Kidney glomerular epithelial cell (primary cell): ENCODE results near the gene OR6Y1.

Experiments used
- DNase-seq: peaks from one replicate; lab custom pipeline; 2025; lab: John Stamatoyannopoulos, UW

The OR6Y1 gene, protein sequence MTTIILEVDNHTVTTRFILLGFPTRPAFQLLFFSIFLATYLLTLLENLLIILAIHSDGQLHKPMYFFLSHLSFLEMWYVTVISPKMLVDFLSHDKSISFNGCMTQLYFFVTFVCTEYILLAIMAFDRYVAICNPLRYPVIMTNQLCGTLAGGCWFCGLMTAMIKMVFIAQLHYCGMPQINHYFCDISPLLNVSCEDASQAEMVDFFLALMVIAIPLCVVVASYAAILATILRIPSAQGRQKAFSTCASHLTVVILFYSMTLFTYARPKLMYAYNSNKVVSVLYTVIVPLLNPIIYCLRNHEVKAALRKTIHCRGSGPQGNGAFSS

DNA sequence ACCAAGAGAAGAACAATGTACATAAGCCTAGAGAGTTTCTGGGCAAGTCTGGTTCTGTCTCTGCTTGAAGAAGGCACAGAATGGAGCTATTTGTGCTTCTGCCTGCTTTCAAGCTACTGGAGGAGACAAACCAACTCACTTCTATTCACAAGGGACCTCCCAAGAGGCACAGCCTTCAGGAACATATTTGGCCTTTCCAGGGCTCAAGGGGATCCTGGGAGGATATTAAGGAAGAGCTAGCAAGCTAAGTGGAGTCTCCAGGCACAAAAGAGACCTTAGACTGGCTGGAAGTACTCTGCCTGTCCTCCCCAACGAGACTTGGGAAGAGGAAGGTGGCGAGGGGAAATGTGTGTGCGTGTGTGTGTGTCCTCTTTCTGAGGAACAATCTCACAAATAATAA is at the start of gene OR6Y1:
Gene OR6Y1, minus strand, starts transcription at position 54 of the 400 bp plus-strand sequence. CDS start 6,300 bp downstream, outside the sequence.
- no peak for DNase-seq

DNA sequence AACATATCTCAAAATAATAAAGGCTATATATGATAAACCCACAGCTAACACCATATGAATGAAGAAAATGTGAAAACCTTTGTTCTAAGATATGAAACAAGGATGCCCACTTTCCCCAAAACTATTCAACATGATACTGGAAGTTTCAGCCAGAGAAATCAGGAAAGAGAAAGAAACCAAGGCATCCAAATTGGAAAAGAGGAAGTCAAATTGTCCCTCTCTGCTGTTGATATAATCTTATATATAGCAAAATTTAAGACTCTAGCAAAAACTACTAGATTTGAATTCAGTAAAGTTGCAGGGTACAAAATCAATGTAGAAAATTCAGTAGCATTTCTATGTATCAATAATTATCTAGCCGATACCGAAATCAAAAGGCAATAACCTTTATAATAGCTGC is 46.5 kb upstream of the OR6Y1 start:
- no peak for DNase-seq

DNA sequence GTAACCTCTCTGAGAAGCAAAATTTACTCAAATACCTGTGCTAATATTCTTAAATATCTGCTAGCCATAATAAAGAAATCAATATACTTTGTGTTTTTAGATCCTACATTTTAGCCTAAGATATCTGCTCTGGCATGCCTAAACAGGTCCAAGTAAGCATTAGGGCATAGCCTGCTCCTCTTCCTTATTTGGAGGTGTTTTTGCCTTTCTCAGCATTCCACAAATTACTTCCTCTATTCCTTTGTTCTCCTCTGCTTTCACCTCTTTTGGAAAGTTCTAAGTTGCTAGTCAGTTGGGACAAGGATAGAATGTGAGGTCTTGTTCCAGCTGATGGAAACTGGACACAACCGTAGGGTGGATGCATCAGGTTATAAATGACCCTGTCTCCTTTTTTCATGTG is 32.7 kb upstream of the OR6Y1 start:
- DNase-seq: no peak

DNA sequence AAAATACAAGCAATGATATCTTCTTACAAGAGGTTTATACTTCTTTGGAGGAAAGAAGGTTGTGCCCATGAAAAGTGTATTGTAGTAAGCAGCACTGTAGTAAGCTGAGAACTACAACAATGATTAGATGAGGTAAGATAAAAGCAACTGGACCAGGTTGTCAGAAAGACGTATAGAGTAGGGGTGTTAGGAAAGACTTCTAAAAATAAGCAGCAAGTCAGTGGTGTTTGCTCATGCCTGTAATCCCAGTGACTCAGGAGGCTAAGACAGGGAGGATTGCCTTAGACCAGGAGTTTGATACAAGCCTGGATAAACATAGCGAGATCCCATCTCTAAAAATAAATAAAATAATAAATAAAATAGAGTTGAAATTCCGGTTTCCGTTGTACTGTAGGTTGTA is 29.8 kb upstream of the OR6Y1 start:
- no peak for DNase-seq

DNA sequence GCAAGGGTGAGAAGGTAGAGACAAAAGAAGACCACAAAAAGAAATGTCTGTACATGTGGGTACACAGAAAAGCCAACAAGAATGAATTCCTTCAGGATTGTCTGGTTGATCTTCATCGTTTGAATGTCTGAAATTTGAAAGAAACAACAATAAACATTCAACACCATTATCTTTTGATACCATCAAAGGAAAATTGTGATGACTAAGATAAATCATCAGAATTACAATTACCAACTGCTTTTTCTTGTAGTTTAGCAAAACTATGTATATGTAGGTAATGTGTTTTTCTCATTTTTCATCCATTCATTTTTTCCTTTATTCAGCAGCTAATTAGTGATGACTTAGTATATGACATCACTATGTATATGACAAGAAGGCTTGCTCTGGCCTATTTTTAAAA is 25.5 kb upstream of the OR6Y1 start, which contains the start of gene OR10X1:
Gene OR10X1, minus strand, starts transcription at position 167 of the 400 bp plus-strand sequence. Its CDS starts 0 bp downstream, at position 167.
- DNase-seq: no peak

DNA sequence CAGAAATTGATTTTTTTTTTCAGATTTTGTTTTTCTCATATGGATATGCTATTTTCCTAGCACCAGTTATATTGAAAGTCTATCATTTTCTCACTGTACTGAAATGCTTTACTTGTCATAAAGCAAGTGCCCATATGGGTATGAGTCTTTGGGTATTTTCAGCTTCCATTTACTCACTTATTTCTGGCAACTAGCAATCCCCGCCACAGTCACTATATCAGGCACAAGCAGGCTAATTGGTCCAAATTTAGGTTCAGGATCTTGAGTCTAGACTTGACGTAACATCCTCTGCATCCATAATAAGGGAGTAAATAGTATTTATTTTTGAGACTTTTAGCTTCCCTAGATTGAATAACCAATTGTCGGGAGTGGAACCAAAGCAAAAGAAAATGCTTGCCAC is 23.4 kb upstream of the OR6Y1 start:
- no peak for DNase-seq

DNA sequence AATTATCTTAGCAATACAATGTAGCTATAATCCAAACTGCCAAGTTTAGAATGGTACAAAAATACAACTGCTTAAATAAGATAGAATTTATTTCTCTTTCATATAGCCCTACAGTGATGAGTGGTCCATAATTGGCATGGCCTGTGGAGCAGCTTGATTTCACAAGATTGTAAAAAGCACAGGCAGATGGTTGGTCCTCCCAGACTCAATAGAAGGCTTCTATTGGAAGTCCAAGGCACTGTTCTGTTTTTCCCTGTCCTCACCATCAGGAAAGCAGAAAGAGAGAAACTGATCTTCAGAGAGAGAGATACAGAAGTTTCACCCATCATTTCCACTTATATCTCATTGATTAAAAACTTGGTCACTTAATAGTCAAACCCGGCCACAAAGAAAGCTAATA is 18.0 kb upstream of the OR6Y1 start:
- DNase-seq: no peak

DNA sequence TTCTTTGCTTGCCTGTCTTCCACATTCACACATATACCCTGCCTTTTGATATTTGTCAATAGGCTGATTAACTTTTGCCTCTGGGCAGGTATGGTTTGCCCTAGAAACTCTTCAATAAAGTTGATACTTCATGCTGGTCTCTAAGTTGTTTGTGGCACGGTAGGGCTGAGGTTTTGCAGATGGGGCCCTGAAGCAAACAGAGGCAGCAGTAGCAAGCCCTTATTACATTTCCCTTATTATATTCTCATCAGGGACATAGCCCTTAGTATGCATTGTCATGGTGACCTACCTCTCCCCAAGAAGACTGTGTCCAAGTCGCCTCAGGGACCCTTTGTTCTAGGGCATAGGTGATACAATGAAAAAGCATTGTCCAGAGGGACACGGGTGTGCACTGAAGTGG is 16.3 kb upstream of the OR6Y1 start, which contains the start of gene OR6P1:
Gene OR6P1, minus strand, starts transcription at position 101 of the 400 bp plus-strand sequence. CDS start 6,976 bp downstream, outside the sequence.
- DNase-seq: no peak

DNA sequence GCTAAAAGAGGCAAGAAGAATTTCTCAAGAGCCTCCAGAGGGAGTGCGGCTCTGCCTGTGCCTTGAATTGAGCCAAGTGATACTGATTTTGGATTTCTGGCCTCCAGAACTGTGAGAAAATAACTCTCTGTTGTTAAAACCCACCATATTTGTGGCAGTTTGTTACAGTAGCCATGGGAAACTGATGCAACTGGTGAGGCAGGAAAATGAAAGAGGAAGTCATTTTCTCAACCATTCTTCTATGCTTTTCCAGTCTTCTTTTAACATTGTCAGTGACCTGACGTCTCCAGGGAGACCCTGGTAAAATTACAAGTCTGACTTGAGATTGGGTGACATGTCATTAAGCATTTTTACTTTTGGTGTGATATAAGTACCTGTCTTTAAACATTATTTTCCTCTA is 10.4 kb upstream of the OR6Y1 start:
- no peak for DNase-seq

DNA sequence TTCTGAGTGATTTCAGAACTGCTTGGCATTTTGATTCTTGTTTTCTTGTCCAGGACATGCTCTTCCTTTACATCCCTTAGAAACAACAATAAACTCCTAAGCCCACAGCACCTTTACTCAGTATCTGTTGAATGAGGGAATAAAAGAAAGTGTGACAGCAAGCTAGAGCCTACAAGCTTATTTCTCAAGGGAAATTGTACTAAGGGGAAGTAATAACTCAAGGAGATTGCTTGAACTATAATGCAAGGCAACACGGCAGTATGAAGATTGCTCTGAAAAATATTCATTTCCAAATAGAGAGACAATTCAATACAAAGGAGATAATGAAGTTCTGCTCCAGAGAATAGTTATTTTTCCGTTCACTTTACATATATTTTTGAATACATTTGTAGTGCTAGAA is 9.6 kb upstream of the OR6Y1 start:
- no peak for DNase-seq

DNA sequence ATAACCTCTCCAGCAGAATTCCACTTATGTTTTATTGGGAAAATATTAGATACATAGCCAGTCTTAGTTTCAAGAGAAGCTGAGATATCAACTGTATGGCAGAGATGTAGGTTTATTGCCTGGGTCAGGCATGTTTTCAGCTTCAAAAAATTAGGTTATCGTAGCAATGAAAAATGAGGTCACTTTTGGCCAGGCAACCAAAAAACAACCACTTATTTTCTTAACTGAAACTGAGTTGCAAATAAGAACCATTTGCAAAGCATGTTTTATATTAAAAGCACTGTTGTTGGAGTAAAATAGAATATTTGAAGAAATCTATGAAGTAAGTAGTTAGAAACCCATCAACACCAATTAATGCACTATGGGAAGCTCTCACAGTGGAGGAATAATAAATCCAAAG is 5.5 kb upstream of the OR6Y1 start:
- DNase-seq: no peak

DNA sequence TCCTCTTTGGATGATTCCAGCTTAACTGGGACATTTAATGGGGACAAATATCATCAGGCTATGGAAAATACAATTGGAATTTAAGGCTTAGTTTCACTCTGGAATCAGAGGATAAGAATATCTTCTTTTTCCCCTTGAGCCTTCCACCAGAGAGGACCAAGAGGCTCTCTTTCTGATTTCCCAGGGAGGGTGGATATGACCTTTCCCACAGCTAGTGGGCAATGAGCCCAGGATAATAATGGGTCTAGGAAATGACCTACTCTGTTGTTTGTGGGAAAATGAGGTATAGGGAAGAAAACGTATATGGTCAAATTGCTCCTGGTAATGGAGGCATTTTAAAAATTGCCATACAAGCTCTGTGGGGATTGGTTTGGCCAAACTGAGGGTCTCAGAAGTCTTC is 1.9 kb downstream of the OR6Y1 start:
- no peak for DNase-seq

DNA sequence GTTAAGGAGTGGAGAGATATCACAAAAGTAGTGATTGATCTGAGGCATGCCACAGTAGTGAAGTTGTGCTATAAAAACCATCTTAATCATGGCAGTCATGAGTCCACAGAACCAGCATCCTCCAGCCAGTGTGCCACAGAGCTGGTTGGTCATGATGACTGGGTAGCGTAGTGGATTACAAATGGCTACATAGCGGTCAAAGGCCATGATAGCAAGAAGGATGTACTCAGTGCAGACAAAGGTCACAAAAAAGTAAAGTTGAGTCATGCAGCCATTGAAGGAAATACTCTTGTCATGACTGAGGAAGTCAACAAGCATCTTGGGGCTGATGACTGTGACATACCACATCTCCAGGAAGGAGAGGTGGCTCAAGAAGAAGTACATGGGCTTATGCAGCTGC is 6.7 kb downstream of the OR6Y1 start:
- no peak for DNase-seq

DNA sequence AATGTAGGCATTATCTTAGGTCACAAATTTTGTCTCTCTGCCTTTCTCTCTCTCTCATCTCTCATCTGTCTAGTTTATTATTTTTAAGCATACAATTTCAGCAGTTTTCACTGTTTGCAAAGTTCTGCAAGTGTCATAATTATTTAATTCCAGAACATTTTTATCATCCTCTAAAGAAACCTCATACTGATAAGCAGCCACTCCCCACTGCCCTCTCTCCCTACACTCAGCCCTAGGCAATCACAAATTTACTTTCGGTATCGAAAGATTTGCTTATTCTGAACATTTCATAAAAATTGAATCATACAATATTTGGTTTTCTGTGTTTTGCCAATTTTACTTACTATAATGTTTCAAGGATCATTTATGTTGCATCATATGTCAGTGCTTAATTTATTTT is 16.6 kb downstream of the OR6Y1 start:
- no peak for DNase-seq

DNA sequence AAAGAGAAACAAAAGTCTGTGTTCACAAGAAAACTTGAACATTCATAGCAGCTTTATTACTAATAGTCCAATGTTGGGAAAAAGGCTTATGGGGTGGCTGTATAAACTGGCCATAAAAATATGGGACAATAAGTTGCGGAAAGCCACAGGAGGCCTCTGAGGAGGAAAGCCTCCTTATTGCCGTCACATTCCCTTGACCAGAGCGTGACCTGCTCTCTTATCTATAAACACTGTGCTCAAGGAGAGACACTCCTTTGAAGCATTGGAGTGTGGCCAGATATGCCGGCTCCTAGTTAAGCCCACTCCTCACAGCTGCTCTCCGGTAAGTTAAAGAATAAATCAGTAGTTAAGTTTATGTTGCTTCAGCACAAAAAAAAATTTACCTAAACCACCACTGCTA is 19.7 kb downstream of the OR6Y1 start:
- DNase-seq: no peak

DNA sequence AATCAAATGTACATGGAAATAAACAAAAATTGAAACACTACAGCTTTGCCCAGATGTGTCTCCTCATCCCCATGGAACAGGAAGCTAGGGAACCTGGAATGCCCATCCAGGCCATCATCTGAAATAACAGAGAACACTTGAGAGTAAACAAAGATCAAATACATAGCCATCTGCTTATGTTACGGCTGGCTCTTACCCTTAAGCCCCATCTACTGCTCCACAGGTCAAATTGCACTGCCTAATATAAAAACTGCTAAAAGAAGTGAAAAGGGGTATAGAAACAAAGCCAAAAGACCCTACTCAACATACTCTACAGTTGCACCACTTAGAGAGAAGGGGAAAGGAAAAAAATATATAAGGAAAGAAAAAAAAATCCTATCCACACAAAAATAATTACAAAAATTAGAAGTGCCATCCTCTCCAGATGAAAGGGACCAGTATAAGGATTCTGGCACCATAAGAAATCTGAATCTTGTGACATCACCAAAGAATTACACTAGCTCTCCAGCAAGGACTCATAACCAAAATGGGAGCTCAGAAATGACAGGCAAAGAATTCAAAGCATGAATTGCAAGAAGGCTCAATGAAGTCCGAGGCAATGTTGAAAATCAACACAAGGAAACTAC is 26.9 kb downstream of the OR6Y1 start:
- DNase-seq: no peak

DNA sequence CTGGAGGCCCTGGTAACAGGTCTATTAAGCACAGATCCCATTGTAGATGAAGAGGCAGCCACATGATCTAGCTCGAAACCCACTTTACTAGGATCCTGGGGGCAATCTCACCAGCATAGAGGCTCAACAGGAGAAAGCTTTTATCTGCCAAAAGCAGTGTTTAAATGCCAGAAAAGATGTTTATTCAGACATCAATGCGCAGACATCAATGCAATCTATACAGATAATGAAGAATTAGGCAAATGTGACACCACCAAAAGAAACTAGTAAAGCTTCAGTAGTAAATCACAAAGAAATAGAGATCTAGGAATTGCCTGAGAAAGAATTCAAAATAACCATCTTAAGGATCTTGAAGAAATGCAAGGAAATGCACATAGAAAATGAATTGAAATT is 32.5 kb downstream of the OR6Y1 start:
- no peak for DNase-seq

DNA sequence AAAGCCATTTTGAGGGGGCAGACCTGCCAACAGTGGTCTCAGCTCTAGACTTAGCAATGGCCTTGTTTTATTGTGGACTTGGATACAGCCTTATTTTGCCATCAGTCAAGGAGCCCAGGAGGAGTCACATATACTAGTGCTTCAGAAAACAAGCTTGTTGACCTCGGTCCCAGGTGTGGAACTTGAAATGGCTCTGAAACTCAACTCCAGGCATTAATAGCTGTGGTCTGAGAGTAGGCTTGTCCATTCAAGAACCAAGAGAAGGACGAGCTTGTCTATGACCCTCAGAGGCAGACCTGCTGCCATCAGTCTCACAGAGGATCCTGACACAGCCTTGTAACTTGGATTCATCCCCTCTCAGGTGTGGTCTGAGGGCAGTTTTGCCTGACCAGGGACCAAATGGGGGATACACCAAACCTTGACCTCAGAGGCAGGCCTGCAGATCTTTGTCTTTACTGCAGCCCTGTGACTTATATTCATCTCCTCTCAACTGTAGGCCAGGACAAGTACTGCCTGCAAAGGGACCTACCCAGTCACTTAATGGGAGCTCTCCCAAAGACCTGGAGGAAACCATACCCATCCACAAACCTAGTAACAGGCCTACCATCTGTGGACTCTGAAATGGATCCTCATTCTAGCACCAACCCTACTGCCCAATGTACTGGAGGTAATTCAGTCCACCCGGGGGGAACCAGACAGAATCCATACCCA is 33.1 kb downstream of the OR6Y1 start:
- DNase-seq: no peak

DNA sequence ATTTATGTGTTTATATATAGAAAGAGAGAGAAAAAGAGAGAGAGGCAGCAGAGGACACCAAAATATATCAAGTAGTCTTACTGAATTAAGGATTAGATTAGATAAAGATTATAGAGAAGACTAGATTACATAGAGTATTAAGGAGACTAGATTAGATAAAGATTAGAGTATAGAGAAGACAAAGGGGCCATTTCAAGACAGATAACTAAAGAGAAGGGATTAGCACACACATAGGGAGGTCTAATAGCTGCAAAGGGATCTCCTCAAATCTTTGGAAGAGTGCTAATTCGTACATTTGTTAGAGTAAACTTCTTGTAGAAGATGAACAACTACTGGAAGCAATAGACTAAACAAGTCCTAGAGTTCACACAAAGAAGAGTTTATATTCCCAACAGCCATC is 34.2 kb downstream of the OR6Y1 start:
- no peak for DNase-seq

DNA sequence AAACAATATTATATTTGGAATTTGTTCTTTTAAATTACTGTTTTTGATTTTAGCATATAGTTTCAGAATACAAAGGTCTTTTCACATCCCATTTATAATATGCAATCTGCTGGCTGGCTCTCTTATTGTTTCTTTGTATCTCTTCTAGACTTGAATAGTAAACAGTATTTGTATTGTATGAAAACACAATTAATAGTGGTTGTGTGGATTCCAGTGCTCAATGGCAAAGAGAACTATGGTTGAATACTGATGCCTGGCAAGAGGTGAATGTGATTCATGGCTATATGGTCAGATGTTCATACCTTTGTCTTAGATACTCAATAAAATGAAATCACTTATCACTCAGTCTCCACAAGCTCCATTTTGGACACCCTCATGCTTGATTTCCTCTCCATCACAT is 37.2 kb downstream of the OR6Y1 start:
- DNase-seq: no peak

DNA sequence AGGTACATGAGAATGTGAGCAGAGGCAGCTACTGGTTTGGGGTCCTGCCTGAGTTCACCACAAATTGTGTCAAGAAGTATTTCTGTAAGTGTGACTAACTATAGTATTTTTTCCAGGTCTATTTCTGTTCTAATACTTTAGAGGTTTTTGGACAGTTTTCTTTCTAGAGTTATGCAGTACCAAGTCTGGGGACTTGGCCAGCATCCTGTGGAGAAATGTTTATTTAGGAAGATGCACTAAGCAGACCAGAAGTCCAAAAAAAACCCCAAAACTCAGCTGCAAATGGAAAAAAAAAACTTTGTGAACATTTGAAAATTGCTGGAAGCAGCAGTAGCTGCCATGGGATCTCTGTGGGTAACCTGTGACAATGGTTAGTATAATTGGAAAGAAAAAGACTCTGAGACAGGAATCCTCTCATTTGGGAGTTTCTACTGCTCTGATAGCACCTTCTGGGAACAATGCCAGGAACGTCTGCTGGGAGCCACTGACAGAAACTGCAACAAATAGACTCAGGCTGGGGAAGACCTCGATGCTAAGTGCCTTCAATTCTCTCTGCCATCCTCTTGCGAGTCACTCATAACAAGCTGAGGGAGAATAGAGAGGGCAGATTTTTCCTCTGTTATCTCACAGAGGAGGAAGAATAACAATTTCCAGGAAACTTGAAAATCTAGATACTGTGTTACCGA is 44.6 kb downstream of the OR6Y1 start:
- no peak for DNase-seq

DNA sequence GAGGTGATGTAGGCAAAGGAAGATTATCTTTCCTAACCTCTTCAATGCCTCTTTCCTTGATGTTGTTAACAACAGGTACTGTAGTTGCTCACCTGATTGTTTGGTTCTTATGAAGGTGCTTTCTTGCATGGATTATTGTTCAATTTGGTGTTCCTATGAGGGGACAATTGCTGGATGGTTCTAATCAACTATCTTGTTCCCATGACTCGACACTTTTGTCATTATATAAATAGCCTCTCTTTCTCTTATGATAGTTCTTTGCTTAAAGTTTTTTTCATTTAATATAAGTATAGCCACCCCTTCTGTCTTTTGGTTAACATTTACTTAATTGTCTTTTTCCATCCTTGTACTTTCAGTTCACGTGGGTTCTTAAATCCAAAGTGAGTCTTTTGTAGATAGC is 46.7 kb downstream of the OR6Y1 start:
- no peak for DNase-seq
